Endothelial cell of umbilical vein (primary cell): Measurements from ENCODE around the gene GDI1. TPM values are rescaled to one million over a fixed set of nuclear protein-coding genes. Genes with fewer than 3 reads are reported as not detected.
A peak's percentile ranks its signal among the peaks of the same experiment; 100 is the strongest.

Experiments
- BruUV-seq: library from RNA; stranded (reverse); fragments of 400-500 nt; replicated peaks from 2 replicates; lab custom pipeline; 2021; lab: Mats Ljungman, UMichigan
- CTCF ChIA-PET: fragments of 300-600, 350-600 bp; sonication (Branson Sonifier 250); formaldehyde crosslinking; loops from one replicate; lab custom pipeline; 2021; ENCODE audit warnings: antibody characterized with exemption, inconsistent platforms; lab: Charles Lee
- POLR2A ChIA-PET: fragments of 300-600, 350-600 bp; sonication (Branson Sonifier 250); formaldehyde crosslinking; loops from one replicate; lab custom pipeline; 2021; ENCODE audit warnings: antibody characterized with exemption, inconsistent platforms; lab: Charles Lee
- DNase-seq: peaks from one replicate; pipeline ENCODE4 v3.0.0-alpha.2; 2011; ENCODE audit warnings: low read depth, low spot score
- FAIRE-seq: peaks from 2 replicates; lab custom pipeline; 2011; peaks lifted over from hg19 to GRCh38; lab: Jason Lieb, UNC
- H2AFZ ChIP-seq: 2 replicates; pipeline ENCODE4 v1.6.0; 2012; ENCODE audit warnings: low read depth, low read length, control low read depth, inconsistent platforms
- H3K27ac ChIP-seq: 2 replicates; pipeline ENCODE4 v1.5.1; 2011; ENCODE audit warnings: low read depth, mild to moderate bottlenecking, control low read depth, low read length, moderate library complexity; ENCODE audit not compliant: insufficient read depth
- H3K27me3 ChIP-seq, 2 experiments: 2 replicates each; pipeline versions ENCODE4 v1.6.0 to v1.6.1; 2011; ENCODE audit warnings: low read length in 2 of 2, mixed read lengths in 1 of 2; ENCODE audit not compliant: control insufficient read depth in 2 of 2, insufficient read depth in 2 of 2
- H3K36me3 ChIP-seq, 2 experiments: 2 replicates in 1 of 2; 3 replicates in 1 of 2; pipeline ENCODE4 v1.5.1; 2011; ENCODE audit warnings: low read length in 2 of 2, mild to moderate bottlenecking in 1 of 2, moderate library complexity in 1 of 2; ENCODE audit not compliant: control insufficient read depth in 2 of 2, insufficient read depth in 2 of 2; ENCODE audit errors: extremely low read depth in 1 of 2
- H3K4me1 ChIP-seq: 3 replicates; pipeline ENCODE4 v1.5.1; 2011; ENCODE audit warnings: mild to moderate bottlenecking, low read length; ENCODE audit not compliant: control insufficient read depth, insufficient read depth; ENCODE audit errors: extremely low read depth
- H3K4me2 ChIP-seq: 2 replicates; pipeline ENCODE4 v1.6.1; 2011; ENCODE audit warnings: low read length, control low read depth, mixed read lengths; ENCODE audit not compliant: insufficient read depth
- H3K4me3 ChIP-seq, 3 experiments: fragments of 200-600 bp in 1 of 3; sonication (generic), shearing (Covaris generic) in 1 of 3; replicated peaks in 1 of 3; 2 replicates each; pipeline ENCODE4 v1.5.1; 2011 to 2016; ENCODE audit warnings: control low read depth in 3 of 3, low read length in 3 of 3, mild to moderate bottlenecking in 2 of 3, inconsistent platforms in 1 of 3, low read depth in 1 of 3, moderate library complexity in 1 of 3; ENCODE audit not compliant: insufficient read depth in 1 of 3
- H3K79me2 ChIP-seq: 2 replicates; pipeline ENCODE4 v1.6.0; 2012; ENCODE audit warnings: low read length, inconsistent platforms; ENCODE audit not compliant: control insufficient read depth, insufficient read depth
- H3K9ac ChIP-seq: replicated peaks from 2 replicates; pipeline ENCODE3; 2011; ENCODE audit warnings: low read length, control low read depth; ENCODE audit not compliant: insufficient read depth; ENCODE audit errors: extremely low read depth
- H3K9me1 ChIP-seq: replicated peaks from 3 replicates; pipeline ENCODE4 v1.6.0; 2011; ENCODE audit warnings: mild to moderate bottlenecking, low read length; ENCODE audit not compliant: control insufficient read depth, insufficient read depth; ENCODE audit errors: extremely low read depth
- H3K9me3 ChIP-seq: replicated peaks from 2 replicates; pipeline ENCODE4 v1.5.1; 2012; ENCODE audit warnings: low read length, inconsistent platforms; ENCODE audit not compliant: control insufficient read depth, insufficient read depth
- H4K20me1 ChIP-seq: replicated peaks from 2 replicates; pipeline ENCODE3; 2011; ENCODE audit warnings: mild to moderate bottlenecking, low read length; ENCODE audit not compliant: control insufficient read depth, insufficient read depth; ENCODE audit errors: extremely low read depth
- CTCF ChIP-seq, 2 donors: IDR thresholded peaks; 1 replicate in 1 of 2; 2 replicates in 1 of 2; pipeline ENCODE4 v1.5.1; 2011; ENCODE audit warnings: low read length in 2 of 2, mild to moderate bottlenecking in 2 of 2, moderate library complexity in 2 of 2, control low read depth in 1 of 2, inconsistent platforms in 1 of 2, low read depth in 1 of 2; ENCODE audit not compliant: insufficient read depth in 1 of 2; ENCODE audit errors: extremely low read depth in 1 of 2
- EZH2 ChIP-seq: IDR thresholded peaks from 2 replicates; pipeline ENCODE4 v1.6.1; 2012; ENCODE audit warnings: borderline replicate concordance, low read depth, mild to moderate bottlenecking, moderate library complexity, low read length, inconsistent platforms; ENCODE audit not compliant: severe bottlenecking
- FOS ChIP-seq: IDR thresholded peaks from 2 replicates; pipeline ENCODE4 v1.6.1; 2011; ENCODE audit warnings: mild to moderate bottlenecking, low read length, moderate library complexity, borderline replicate concordance; ENCODE audit not compliant: insufficient read depth
- GATA2 ChIP-seq: IDR thresholded peaks from 2 replicates; pipeline ENCODE4 v1.7.0; 2011; ENCODE audit warnings: low read depth, mild to moderate bottlenecking, moderate library complexity, mixed read lengths, low read length; ENCODE audit not compliant: insufficient read length, insufficient read depth
- JUN ChIP-seq: IDR thresholded peaks from 2 replicates; pipeline ENCODE4 v1.6.1; 2011; ENCODE audit warnings: borderline replicate concordance, low read depth; ENCODE audit not compliant: insufficient read length, insufficient read depth
- MAX ChIP-seq: IDR thresholded peaks from 2 replicates; pipeline ENCODE4 v1.6.1; 2011; ENCODE audit not compliant: insufficient read depth, insufficient read length
- MYC ChIP-seq: IDR thresholded peaks from one replicate; pipeline ENCODE4 v1.6.1; 2011; ENCODE audit warnings: mild to moderate bottlenecking, low read depth, low read length
- POLR2A ChIP-seq: IDR thresholded peaks from 2 replicates; pipeline ENCODE4 v1.6.1; 2012; ENCODE audit warnings: low read depth, mild to moderate bottlenecking, control low read depth, low read length
- POLR2AphosphoS5 ChIP-seq: IDR thresholded peaks from 2 replicates; pipeline ENCODE4 v1.6.1; 2012; ENCODE audit warnings: low read depth, mild to moderate bottlenecking, control low read depth, low read length, moderate library complexity; ENCODE audit not compliant: insufficient read depth
- dilution Hi-C: fragments of 300-500 bp; cut with MboI; formaldehyde crosslinking; loops from one replicate; pipeline ENCODE4 v1.15.0; 2019; ENCODE audit warnings: low sequenced_read_pairs; ENCODE audit not compliant: extremely low pct_ligation_motif_present
- intact Hi-C: fragments of 100-400 bp; cut with micrococcal nuclease; formaldehyde crosslinking; loops from one replicate; pipeline ENCODE4 v1.10.0; 2022
- polyA plus RNA-seq, 4 experiments: library from polyadenylated mRNA; depleted of rRNA in 3 of 4; stranded (reverse) in 3 of 4; unstranded in 1 of 4; fragments of >200 nt; gene quantifications; 2 replicates each; pipeline versions ENCODE4 v1.2.1 to v1.2.3, GENCODE V29; 2011 to 2012; ENCODE audit warnings: missing spikeins in 1 of 4
- total RNA-seq: library from RNA; stranded (reverse); gene quantifications from 2 replicates; pipeline ENCODE4 v1.2.3, GENCODE V29; 2021

Gene GDI1
- total and polyA plus RNA-seq, 2 donors (not counting 3 experiments of a cell fraction or from before 2014, with no cell fraction given): 128 to 247 TPM

GRCh38 chrX:154457491-154458115 is 20.6 kb downstream of the GDI1 start:
- TF ChIP-seq FOS (no peak), POLR2A (no peak), JUN (no peak), EZH2 (no peak), GATA2 (no peak), MYC (no peak), POLR2AphosphoS5 (no peak), MAX (no peak), CTCF (IDR thresholded peaks at IDR 0.05; ENCODE audit: extremely low read depth in 1 of 2, insufficient read depth in 1 of 2, low read depth in 1 of 2, low read length in 2 of 2) (no peak)
- Histone ChIP-seq H3K4me2 (peak overlapping the region; percentile 31), H3K27ac (no peak overlapping the region), H3K4me1 (peaks cover 7% of the 10 kb centered on the region), H3K9me1 (no peaks in the 10 kb centered on the region), H3K4me3 (peak overlapping the region; percentile 25 to 81 (median 56)), H3K9ac (peak overlapping the region; percentile 57), H3K36me3 (peaks cover 0 to 5% of the 10 kb centered on the region in 2 experiments), H4K20me1 (no peaks in the 10 kb centered on the region), H2AFZ (peak overlapping the region; percentile 66), H3K27me3 (no peaks in the 10 kb centered on the region), H3K9me3 (no peaks in the 10 kb centered on the region), H3K79me2 (peaks cover 25% of the 10 kb centered on the region)
- no TSS peak for BruUV-seq
- CTCF ChIA-PET: interaction anchor here (1.2 to 2.9 kb wide), 2 partner anchors 70 to 84 kb away, joined by 4 to 8 read pairs; no protein-coding TSS in a partner anchor
- no peak for DNase-seq
- dilution Hi-C loops: no loop called here
- POLR2A ChIA-PET: no interaction called here
- peak; percentile 79 for FAIRE-seq
- intact Hi-C loops: loop anchor here (2.0 kb wide), 1 partner anchor 21 kb away; the partner anchor contains the start of gene LAGE3
